OCI-LY7 (cell line): Measurements from ENCODE around the gene CRYBG3. TPM values are rescaled to one million over a fixed set of nuclear protein-coding genes. Genes with fewer than 3 reads are reported as not detected.

Experiments used
- BruUV-seq: library from RNA; stranded (reverse); fragments of 400-500 nt; replicated peaks from 2 replicates; lab custom pipeline; 2021; lab: Mats Ljungman, UMichigan
- CTCF ChIA-PET: fragments of 300-600 bp; sonication (Branson Sonifier 250); formaldehyde crosslinking; loops from one replicate; lab custom pipeline; 2022; ENCODE audit warnings: antibody characterized with exemption; ENCODE audit not compliant: unreplicated experiment; lab: Charles Lee
- POLR2A ChIA-PET: fragments of 300-600 bp; sonication (Branson Sonifier 250); formaldehyde crosslinking; loops from one replicate; lab custom pipeline; 2022; ENCODE audit warnings: antibody characterized with exemption; lab: Charles Lee
- DNase-seq: peaks from one replicate; pipeline ENCODE4 v3.0.0-alpha.2; 2015; ENCODE audit warnings: low spot score
- H2AFZ ChIP-seq: fragments of 200-600 bp; sonication (generic), shearing (Covaris generic); 2 replicates; pipeline ENCODE4 v1.6.1; 2014; ENCODE audit warnings: mild to moderate bottlenecking, antibody characterized with exemption, low read length, moderate library complexity
- H3K27ac ChIP-seq: fragments of 200-600 bp; sonication (generic); 2 replicates; pipeline ENCODE4 v1.5.1; 2014; ENCODE audit warnings: mixed run types, low read depth, mild to moderate bottlenecking, moderate library complexity, low read length, inconsistent platforms; ENCODE audit not compliant: poor library complexity, severe bottlenecking
- H3K36me3 ChIP-seq: fragments of 200-600 bp; sonication (generic); 2 replicates; pipeline ENCODE4 v1.6.1; 2014; ENCODE audit warnings: mild to moderate bottlenecking, antibody characterized with exemption, low read length, moderate library complexity, mixed read lengths; ENCODE audit not compliant: insufficient read depth
- H3K4me1 ChIP-seq: fragments of 200-600 bp; sonication (generic); 2 replicates; pipeline ENCODE4 v1.5.1; 2014; ENCODE audit warnings: mild to moderate bottlenecking, low read length; ENCODE audit not compliant: insufficient read depth, poor library complexity, severe bottlenecking
- H3K4me2 ChIP-seq: fragments of 200-600 bp; sonication (generic); 2 replicates; pipeline ENCODE4 v1.6.1; 2014; ENCODE audit warnings: mild to moderate bottlenecking, low read length
- H3K4me3 ChIP-seq: fragments of 200-600 bp; sonication (generic); 2 replicates; pipeline ENCODE4 v1.5.1; 2014; ENCODE audit warnings: mild to moderate bottlenecking, low read depth, low read length; ENCODE audit not compliant: poor library complexity, severe bottlenecking
- H3K79me2 ChIP-seq: fragments of 200-600 bp; sonication (generic); 2 replicates; pipeline ENCODE4 v1.6.1; 2016; ENCODE audit warnings: low read depth, mild to moderate bottlenecking, low read length, moderate library complexity, mixed read lengths; ENCODE audit not compliant: insufficient read depth
- H3K9me2 ChIP-seq: fragments of 200-600 bp; sonication (generic); 2 replicates; pipeline ENCODE4 v1.6.1; 2016; ENCODE audit warnings: mild to moderate bottlenecking, low read length, mixed read lengths; ENCODE audit not compliant: insufficient read depth
- H3K9me3 ChIP-seq: fragments of 200-600 bp; sonication (generic); 2 replicates; pipeline ENCODE4 v1.6.1; 2014; ENCODE audit warnings: mild to moderate bottlenecking, mixed run types, low read length, mixed read lengths
- H4K20me1 ChIP-seq: fragments of 200-600 bp; sonication (generic); 2 replicates; pipeline ENCODE4 v1.6.1; 2014; ENCODE audit warnings: mild to moderate bottlenecking, antibody characterized with exemption, low read length, moderate library complexity, mixed read lengths; ENCODE audit not compliant: insufficient read depth
- EZH2phosphoT487 ChIP-seq: fragments of 200-600 bp; sonication (generic); IDR thresholded peaks from 2 replicates; pipeline ENCODE4 v1.6.1; 2018; ENCODE audit warnings: low read depth, borderline replicate concordance, mild to moderate bottlenecking, mixed run types, antibody characterized with exemption, low read length, moderate library complexity, mixed read lengths
- intact Hi-C: fragments of 100-400 bp; cut with micrococcal nuclease; formaldehyde crosslinking; loops from one replicate; pipeline ENCODE4 v1.10.0; 2022; ENCODE audit not compliant: unreplicated experiment
- total RNA-seq, 2 experiments: library from RNA; depleted of rRNA in 1 of 2; stranded (reverse); fragments of >200 nt in 1 of 2; shearing (Covaris generic) in 1 of 2; gene quantifications; 2 replicates each; pipeline ENCODE4 v1.2.3, GENCODE V29; 2014 to 2022
- TF ChIP-seq, protein P1 (sequence below): fragments of 200-600 bp; sonication (generic); conservative IDR thresholded peaks from 2 replicates; pipeline ENCODE4 v1.5.1; 2014; ENCODE audit warnings: mild to moderate bottlenecking, antibody characterized with exemption, low read length, moderate library complexity, mixed read lengths

The CRYBG3 gene
- total RNA-seq, 2 experiments from 2014 or later: 0.22 to 0.46 TPM

DNA sequence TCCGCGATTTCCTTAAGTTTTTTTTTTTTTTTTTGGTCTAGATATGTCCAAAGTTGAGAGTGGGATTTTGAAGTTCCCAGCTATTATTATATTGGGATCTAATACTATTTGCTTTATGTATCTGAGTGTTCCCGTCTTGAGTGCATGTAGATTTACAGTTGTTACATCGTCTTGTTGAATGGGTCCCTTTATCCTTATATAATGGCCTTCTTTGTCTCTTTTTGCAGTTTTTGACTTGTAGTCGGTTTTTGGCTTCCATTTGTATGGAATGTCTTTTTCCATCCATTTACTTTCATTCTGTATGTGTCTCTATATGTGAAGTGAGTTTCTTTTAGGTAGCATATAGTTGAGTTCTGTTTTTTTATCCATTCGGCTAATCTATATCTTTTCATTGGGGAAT, 35.6 kb downstream of the CRYBG3 start:
- Histone ChIP-seq H3K9me3 (no peaks in the 10 kb centered on the region), H3K79me2 (no peaks in the 10 kb centered on the region), H3K9me2 (no peaks in the 10 kb centered on the region), H3K4me1 (no peaks in the 10 kb centered on the region), H2AFZ (no peak overlapping the region), H4K20me1 (no peaks in the 10 kb centered on the region), H3K36me3 (no peaks in the 10 kb centered on the region), H3K4me2 (no peak overlapping the region), H3K4me3 (no peak overlapping the region), H3K27ac (no peak overlapping the region)
- ChIA-PET POLR2A (interaction anchor here (0.7 kb wide), 1 partner anchor 77 kb away, joined by 3 read pairs; no protein-coding TSS in a partner anchor), CTCF (no interaction called here)
- intact Hi-C loops: no loop called here
- BruUV-seq: no TSS peak
- DNase-seq: no peak
- TF ChIP-seq, protein P1, sequence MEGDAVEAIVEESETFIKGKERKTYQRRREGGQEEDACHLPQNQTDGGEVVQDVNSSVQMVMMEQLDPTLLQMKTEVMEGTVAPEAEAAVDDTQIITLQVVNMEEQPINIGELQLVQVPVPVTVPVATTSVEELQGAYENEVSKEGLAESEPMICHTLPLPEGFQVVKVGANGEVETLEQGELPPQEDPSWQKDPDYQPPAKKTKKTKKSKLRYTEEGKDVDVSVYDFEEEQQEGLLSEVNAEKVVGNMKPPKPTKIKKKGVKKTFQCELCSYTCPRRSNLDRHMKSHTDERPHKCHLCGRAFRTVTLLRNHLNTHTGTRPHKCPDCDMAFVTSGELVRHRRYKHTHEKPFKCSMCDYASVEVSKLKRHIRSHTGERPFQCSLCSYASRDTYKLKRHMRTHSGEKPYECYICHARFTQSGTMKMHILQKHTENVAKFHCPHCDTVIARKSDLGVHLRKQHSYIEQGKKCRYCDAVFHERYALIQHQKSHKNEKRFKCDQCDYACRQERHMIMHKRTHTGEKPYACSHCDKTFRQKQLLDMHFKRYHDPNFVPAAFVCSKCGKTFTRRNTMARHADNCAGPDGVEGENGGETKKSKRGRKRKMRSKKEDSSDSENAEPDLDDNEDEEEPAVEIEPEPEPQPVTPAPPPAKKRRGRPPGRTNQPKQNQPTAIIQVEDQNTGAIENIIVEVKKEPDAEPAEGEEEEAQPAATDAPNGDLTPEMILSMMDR: no peak
- no peak for TF ChIP-seq EZH2phosphoT487

DNA sequence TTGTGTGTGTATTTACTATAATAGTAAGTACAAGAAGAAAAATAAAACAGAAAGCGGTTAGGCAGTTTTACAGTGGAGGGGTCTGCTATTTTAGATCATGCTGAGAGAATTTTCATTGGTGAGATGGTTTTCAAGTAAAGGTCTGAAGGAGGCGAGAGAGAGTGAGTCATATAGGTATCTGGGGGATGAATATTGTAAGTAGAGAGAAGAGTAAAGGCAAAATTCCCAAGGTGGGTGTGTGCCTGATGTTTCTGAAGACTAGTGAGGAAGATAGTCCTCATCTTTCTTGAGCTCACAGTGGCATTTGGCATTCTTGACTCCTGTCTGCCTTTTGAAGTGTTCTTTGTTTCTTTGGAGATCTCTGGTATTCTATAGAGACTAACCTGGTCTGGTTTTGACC, 38.6 kb downstream of the CRYBG3 start:
- no peaks in the 10 kb centered on the region for H3K9me2 ChIP-seq
- no peaks in the 10 kb centered on the region for H3K36me3 ChIP-seq
- H3K4me2 ChIP-seq: no peak overlapping the region
- ChIA-PET POLR2A (interaction anchor here (1.1 kb wide), 1 partner anchor 49 kb away, joined by 3 read pairs; no protein-coding TSS in a partner anchor), CTCF (no interaction called here)
- H3K4me1 ChIP-seq: no peaks in the 10 kb centered on the region
- no peak overlapping the region for H2AFZ ChIP-seq
- H3K9me3 ChIP-seq: no peaks in the 10 kb centered on the region
- no peak for DNase-seq
- no peaks in the 10 kb centered on the region for H3K79me2 ChIP-seq
- no peak overlapping the region for H3K27ac ChIP-seq
- TF ChIP-seq, protein P1: no peak
- TF ChIP-seq EZH2phosphoT487: no peak
- H3K4me3 ChIP-seq: no peak overlapping the region
- intact Hi-C loops: no loop called here
- H4K20me1 ChIP-seq: no peaks in the 10 kb centered on the region
- BruUV-seq: no TSS peak

DNA sequence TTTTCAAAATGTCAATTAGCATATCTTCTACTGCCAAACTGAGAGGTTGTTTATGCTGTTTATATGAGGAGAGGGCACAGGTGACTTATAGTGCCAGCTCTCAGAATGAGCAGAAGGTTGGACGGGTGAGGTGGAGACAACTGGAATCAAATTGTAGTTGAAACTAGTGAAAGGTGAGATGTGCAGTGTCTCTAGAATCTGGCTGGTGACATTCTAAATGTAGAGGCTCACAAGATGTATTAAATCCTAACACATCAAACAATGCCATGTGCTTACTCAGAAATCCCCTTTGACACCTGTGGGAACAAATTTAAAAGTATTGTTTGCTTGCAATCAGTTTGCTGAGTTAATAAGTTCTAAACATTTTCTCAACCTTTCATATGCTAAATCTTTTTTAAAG, 40.8 kb downstream of the CRYBG3 start:
- POLR2A ChIA-PET: no interaction called here
- Histone ChIP-seq H3K36me3 (no peaks in the 10 kb centered on the region), H3K4me3 (no peak overlapping the region), H4K20me1 (no peaks in the 10 kb centered on the region), H2AFZ (no peak overlapping the region), H3K27ac (no peak overlapping the region), H3K79me2 (no peaks in the 10 kb centered on the region), H3K9me2 (no peaks in the 10 kb centered on the region), H3K4me1 (no peaks in the 10 kb centered on the region), H3K4me2 (no peak overlapping the region), H3K9me3 (no peaks in the 10 kb centered on the region)
- no peak for DNase-seq
- TF ChIP-seq EZH2phosphoT487: no peak
- TF ChIP-seq, protein P1: no peak
- intact Hi-C loops: no loop called here
- CTCF ChIA-PET: no interaction called here
- BruUV-seq: no TSS peak
